ENCODE results near the gene UBA3. TPM values are rescaled to one million over a fixed set of nuclear protein-coding genes. Genes with fewer than 3 reads are reported as not detected.

UBA3 gene
- total RNA-seq, 3 donors from 2014 or later: 46.5 to 59.3 (median 51.8) TPM

DNA sequence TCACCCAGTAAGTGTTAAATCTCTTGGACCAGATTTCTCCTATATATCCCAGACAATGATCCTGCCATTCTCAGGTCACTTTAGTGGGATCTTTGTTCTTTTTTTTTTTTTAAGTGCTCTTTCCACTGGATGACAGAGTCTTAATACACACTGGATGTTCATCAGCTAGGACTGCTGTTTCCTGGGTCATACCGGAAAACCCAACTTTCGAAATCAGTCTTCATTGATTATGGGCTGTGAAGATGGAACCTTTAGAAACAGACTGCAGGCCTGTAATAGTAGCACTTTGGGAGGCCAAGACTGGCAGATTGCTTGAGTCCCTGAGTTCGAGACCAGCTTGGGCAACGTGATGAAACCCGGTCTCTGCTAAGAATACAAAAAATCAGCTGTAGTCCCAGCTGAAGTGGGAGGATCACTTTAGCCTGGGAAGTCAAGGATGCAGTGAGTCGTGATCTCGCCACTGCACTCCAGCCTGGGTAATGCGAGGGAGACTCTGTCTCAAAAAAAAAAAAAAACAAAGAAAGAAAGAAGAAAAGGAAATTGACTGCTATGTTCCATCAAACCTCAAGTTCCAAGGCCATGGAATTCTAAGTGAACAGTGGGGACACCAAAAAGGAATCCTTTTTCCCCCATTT, 69.0 kb downstream of the UBA3 start:
- H3K4me1 ChIP-seq (ENCODE audit: low read depth): peaks cover 12% of the 10 kb centered on the region
- intact Hi-C loops (cut with DNase I, micrococcal nuclease): no loop called here
- no peaks in the 10 kb centered on the region for H3K9me3 ChIP-seq
- no peak for DNase-seq
- ATAC-seq: no peak
- H3K4me3 ChIP-seq: no peak overlapping the region
- TF ChIP-seq, protein P1, sequence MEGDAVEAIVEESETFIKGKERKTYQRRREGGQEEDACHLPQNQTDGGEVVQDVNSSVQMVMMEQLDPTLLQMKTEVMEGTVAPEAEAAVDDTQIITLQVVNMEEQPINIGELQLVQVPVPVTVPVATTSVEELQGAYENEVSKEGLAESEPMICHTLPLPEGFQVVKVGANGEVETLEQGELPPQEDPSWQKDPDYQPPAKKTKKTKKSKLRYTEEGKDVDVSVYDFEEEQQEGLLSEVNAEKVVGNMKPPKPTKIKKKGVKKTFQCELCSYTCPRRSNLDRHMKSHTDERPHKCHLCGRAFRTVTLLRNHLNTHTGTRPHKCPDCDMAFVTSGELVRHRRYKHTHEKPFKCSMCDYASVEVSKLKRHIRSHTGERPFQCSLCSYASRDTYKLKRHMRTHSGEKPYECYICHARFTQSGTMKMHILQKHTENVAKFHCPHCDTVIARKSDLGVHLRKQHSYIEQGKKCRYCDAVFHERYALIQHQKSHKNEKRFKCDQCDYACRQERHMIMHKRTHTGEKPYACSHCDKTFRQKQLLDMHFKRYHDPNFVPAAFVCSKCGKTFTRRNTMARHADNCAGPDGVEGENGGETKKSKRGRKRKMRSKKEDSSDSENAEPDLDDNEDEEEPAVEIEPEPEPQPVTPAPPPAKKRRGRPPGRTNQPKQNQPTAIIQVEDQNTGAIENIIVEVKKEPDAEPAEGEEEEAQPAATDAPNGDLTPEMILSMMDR (IDR thresholded peaks at IDR 0.05): no peak
- no peaks in the 10 kb centered on the region for H3K36me3 ChIP-seq (ENCODE audit: low read depth)

DNA sequence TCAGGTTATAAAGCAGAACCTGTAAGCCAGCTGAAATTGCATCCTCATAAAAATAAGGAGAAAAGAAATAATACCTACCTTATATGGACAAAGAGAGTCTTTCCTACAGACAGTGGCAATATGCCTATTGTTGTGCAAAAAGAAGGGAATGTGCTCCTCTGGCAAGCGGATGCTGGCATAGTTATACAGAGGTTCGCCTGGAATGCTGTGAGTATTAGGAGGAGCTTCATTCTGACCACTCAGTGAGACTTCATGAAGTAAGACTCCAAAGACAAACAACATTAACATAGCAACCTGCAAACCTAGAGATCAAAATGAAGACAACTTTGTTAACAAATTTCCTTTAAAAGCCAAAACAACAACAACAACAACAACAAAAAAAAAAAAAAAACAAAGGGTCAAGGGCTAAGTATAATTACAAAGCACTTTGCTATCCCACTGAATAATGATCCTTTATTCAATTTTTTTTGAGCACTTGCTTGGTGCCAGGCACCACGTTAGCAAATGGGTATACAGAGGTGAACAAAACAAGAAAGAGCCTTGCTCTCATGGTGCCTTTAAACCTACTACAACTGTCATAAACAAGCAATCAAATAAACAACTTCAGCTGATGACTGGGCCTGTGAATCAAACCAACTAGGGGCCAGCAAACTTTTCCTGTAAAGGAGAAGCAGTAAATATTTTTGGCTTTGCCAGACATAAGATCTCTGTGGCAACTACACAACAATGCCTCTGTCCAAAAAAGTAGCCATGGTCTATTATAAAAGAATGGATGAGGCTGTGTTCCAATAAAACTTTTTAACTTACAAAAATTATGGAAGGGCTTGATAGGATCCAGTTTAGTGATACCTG, 70.4 kb downstream of the UBA3 start:
- Histone ChIP-seq H3K9me3 (no peaks in the 10 kb centered on the region), H3K4me1 (ENCODE audit: low read depth) (peaks cover 12% of the 10 kb centered on the region), H3K36me3 (ENCODE audit: low read depth) (no peaks in the 10 kb centered on the region), H3K4me3 (no peak overlapping the region)
- TF ChIP-seq, protein P1 (IDR thresholded peaks at IDR 0.05): no peak
- DNase-seq (no peak), ATAC-seq (no peak)
- intact Hi-C loops (cut with DNase I, micrococcal nuclease): no loop called here

DNA sequence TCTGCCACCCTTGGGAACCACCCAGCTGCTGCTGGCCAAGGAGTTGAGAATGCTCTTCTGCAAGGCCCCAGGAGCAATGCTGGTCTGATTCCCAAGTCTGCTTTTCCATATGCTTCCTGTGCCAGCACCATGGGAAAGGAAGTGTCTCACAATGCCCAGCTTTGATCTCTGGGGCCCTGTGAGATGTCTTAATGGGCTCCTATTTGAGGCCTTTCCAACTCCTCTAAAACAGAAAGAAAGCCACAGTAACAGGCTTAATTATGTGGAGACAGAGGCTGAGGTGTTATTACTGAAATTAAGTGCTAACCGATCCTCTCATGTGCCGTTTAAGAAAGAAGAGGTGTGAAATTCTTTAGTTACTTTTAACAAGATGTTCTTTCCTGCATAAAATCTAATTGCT, 71.2 kb downstream of the UBA3 start:
- ATAC-seq: no peak
- no peak overlapping the region for H3K4me3 ChIP-seq
- H3K36me3 ChIP-seq (ENCODE audit: low read depth): no peaks in the 10 kb centered on the region
- intact Hi-C loops (cut with DNase I, micrococcal nuclease): no loop called here
- H3K9me3 ChIP-seq: no peaks in the 10 kb centered on the region
- TF ChIP-seq, protein P1 (IDR thresholded peaks at IDR 0.05): no peak
- peaks cover 7% of the 10 kb centered on the region for H3K4me1 ChIP-seq (ENCODE audit: low read depth)
- DNase-seq: no peak

DNA sequence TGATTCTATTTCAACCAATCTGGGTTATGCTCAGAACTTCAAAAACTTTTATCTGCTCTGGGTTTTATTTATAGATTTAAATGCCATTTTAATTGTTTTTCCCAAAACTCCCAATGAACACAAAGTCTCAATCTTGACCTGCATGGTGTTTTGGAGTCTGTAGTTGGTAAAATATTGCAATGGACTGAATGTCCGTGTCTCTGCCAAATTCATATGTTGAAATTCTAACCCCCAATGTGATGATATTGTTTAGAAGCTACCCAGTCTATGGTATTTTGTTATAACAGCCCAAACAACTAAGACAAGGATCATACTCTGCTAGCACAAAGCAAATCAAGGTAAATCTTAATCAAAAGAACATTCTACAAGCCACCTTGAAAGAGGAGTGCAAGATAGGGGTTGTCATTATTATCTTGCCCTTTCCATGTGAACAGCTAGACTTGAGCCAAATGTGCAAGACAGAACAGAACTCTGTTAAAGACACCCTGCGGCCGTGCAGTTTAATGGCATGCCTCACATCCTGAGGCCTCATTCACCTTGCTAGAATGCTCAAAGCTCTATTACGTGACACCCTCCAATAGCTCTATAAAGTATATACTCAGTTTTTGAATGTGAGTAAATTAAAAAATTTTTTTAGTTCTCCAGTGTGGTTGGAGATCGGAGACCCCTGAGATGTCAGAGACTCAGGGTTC, 74.2 kb downstream of the UBA3 start:
- H3K4me3 ChIP-seq: no peak overlapping the region
- no peaks in the 10 kb centered on the region for H3K4me1 ChIP-seq (ENCODE audit: low read depth)
- TF ChIP-seq, protein P1 (IDR thresholded peaks at IDR 0.05): no peak
- intact Hi-C loops (cut with DNase I, micrococcal nuclease): no loop called here
- DNase-seq (no peak), ATAC-seq (no peak)
- H3K9me3 ChIP-seq: no peaks in the 10 kb centered on the region
- no peaks in the 10 kb centered on the region for H3K36me3 ChIP-seq (ENCODE audit: low read depth)

DNA sequence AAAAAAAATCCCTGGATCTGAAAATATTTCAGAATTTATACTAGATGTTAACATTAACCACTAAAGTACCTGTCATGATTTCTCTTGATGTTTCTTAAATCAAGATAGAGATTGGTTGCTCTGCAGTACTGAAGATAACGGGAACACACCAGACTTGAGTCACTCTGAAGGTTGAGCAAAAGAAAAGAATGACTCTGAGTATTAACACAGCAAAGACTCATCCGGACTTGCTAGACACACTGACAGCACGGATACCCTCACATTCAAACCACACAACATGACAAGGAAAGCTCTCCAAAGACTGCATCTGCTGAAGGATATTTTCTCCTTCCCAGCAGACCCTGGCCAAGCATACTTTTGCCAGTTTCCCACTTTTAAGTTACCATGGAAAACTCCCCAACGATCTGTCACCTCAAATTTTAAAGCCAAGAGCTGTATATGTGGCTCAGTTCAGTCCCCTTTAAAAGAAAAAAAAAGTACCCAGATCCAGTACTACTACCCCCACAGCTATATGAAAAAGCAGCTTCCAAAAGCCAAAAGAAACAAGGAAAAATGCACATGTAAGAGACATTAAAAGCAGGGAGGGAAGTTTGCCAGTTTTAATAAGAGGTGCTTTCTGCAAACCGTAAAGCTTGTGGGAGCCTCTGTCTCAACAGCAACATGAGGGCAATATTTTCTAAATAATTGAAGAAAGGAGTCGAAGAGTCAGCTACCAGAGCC, 74.9 kb downstream of the UBA3 start:
- Histone ChIP-seq H3K4me3 (no peak overlapping the region), H3K4me1 (ENCODE audit: low read depth) (no peaks in the 10 kb centered on the region), H3K36me3 (ENCODE audit: low read depth) (no peaks in the 10 kb centered on the region), H3K9me3 (no peaks in the 10 kb centered on the region)
- intact Hi-C loops (cut with DNase I, micrococcal nuclease): no loop called here
- no peak for ATAC-seq
- DNase-seq: no peak
- TF ChIP-seq, protein P1 (IDR thresholded peaks at IDR 0.05): no peak

Measured in mucosa of descending colon (tissue), 3 donors.